Measurements from ENCODE around the gene ZNF736. TPM values are rescaled to one million over a fixed set of nuclear protein-coding genes. Genes with fewer than 3 reads are reported as not detected.
"Not testable (repeated sequence)": the region's sequence is repeated elsewhere in the genome, so short reads cannot be mapped to it uniquely, and the experiment has no call there.

Gene ZNF736
- total RNA-seq, 1 donor, result 31.3 TPM

GRCh38 chr7:64324166-64324565 is 10.4 kb downstream of the ZNF736 start:
- not testable (repeated sequence) for H3K27me3 ChIP-seq (ENCODE audit: insufficient read depth, low read length); H3K4me3 ChIP-seq (ENCODE audit: low read length); H3K4me1 ChIP-seq (ENCODE audit: insufficient read depth, low read length)
- H3K9me3 ChIP-seq (ENCODE audit: low read depth, low read length), result peaks cover 43% of the 10 kb centered on the region

- H3K4me3 ChIP-seq (ENCODE audit: low read length); H3K27me3 ChIP-seq (ENCODE audit: insufficient read depth, low read length); H3K4me1 ChIP-seq (ENCODE audit: insufficient read depth, low read length): not testable (repeated sequence)
- H3K9me3 ChIP-seq (ENCODE audit: low read depth, low read length), result peaks cover 93% of the 10 kb centered on the region
Observed at GRCh38 chr7:64348713-64349210, 35.0 kb downstream of the ZNF736 start.

- Histone ChIP-seq H3K27me3 (ENCODE audit: insufficient read depth, low read length) (no peaks in the 10 kb centered on the region), H3K9me3 (ENCODE audit: low read depth, low read length) (peaks cover 73% of the 10 kb centered on the region), H3K4me3 (ENCODE audit: low read length) (no peak overlapping the region), H3K4me1 (ENCODE audit: insufficient read depth, low read length) (no peaks in the 10 kb centered on the region)
Observed at GRCh38 chr7:64359543-64359942, 45.8 kb downstream of the ZNF736 start.

- Histone ChIP-seq H3K9me3 (ENCODE audit: low read depth, low read length) (peaks cover 3% of the 10 kb centered on the region), H3K4me1 (ENCODE audit: insufficient read depth, low read length) (no peaks in the 10 kb centered on the region), H3K27me3 (ENCODE audit: insufficient read depth, low read length) (no peaks in the 10 kb centered on the region), H3K4me3 (ENCODE audit: low read length) (no peak overlapping the region)
Observed at GRCh38 chr7:64371116-64371515, 57.4 kb downstream of the ZNF736 start.

- Histone ChIP-seq H3K9me3 (ENCODE audit: low read depth, low read length) (no peaks in the 10 kb centered on the region), H3K4me3 (ENCODE audit: low read length) (no peak overlapping the region), H3K4me1 (ENCODE audit: insufficient read depth, low read length) (no peaks in the 10 kb centered on the region), H3K27me3 (ENCODE audit: insufficient read depth, low read length) (no peaks in the 10 kb centered on the region)
Observed at GRCh38 chr7:64373017-64373416, 59.3 kb downstream of the ZNF736 start.

- peaks cover 25% of the 10 kb centered on the region for H3K9me3 ChIP-seq (ENCODE audit: low read depth, low read length)
- no peaks in the 10 kb centered on the region for H3K4me1 ChIP-seq (ENCODE audit: insufficient read depth, low read length)
- H3K4me3 ChIP-seq (ENCODE audit: low read length), result no peak overlapping the region
- no peaks in the 10 kb centered on the region for H3K27me3 ChIP-seq (ENCODE audit: insufficient read depth, low read length)
Observed at GRCh38 chr7:64400401-64400800, 86.6 kb downstream of the ZNF736 start.

Other genes with a start within 250 kb of the ZNF736 start
- not detected for gene ZNF735, start 106.8 kb upstream of the ZNF736 start, total RNA-seq
- gene ZNF679, start 85.5 kb upstream of the ZNF736 start, total RNA-seq, result not detected
- gene ZNF680, start 249.1 kb downstream of the ZNF736 start, total RNA-seq, result 16.7 TPM